Heart right ventricle (tissue), 16 donors: ENCODE data around the gene CLEC16A. TPM values are rescaled to one million over a fixed set of nuclear protein-coding genes. Genes with fewer than 3 reads are reported as not detected.

Experiments used
- ATAC-seq, 8 donors: fragments of 200-7000 bp; cut with Tn5 transposase; one replicate each; pipeline ENCODE4 v1.9.1; 2020; ENCODE audit warnings: mild to moderate bottlenecking in 8 of 8, moderate library complexity in 8 of 8, moderate number of reproducible peaks in 1 of 8
- DNase-seq, 2 donors: peaks; one replicate each; pipeline ENCODE4 v3.0.0-alpha.2; 2020
- H3K27ac ChIP-seq, 10 donors: fragments of 200-600 bp; sonication (generic) in 2 of 10; one replicate each; pipeline versions ENCODE4 v1.5.0 to v1.8.0; 2020 to 2022; ENCODE audit warnings: mild to moderate bottlenecking in 3 of 10
- H3K27me3 ChIP-seq, 7 donors: fragments of 200-600 bp; one replicate each; pipeline ENCODE4 v1.8.0; 2021 to 2022; ENCODE audit warnings: mild to moderate bottlenecking in 2 of 7
- H3K36me3 ChIP-seq, 9 donors: fragments of 200-600 bp; sonication (generic) in 1 of 9; one replicate each; pipeline versions ENCODE4 v1.5.0 to v1.8.0; 2020 to 2022; ENCODE audit warnings: mild to moderate bottlenecking in 2 of 9
- H3K4me1 ChIP-seq, 9 donors: fragments of 200-600 bp; sonication (generic) in 1 of 9; one replicate each; pipeline versions ENCODE4 v1.5.0 to v1.8.0; 2020 to 2022; ENCODE audit warnings: mild to moderate bottlenecking in 4 of 9
- H3K4me3 ChIP-seq, 10 donors: fragments of 200-600 bp; sonication (generic) in 2 of 10; one replicate each; pipeline versions ENCODE4 v1.5.0 to v1.8.0; 2020 to 2022; ENCODE audit warnings: mild to moderate bottlenecking in 7 of 10, moderate library complexity in 2 of 10
- H3K9me3 ChIP-seq, 11 donors: fragments of 200-600 bp in 10 of 11; sonication (generic) in 2 of 11; one replicate each; pipeline versions ENCODE4 v1.5.0 to v1.8.0; 2013 to 2022; ENCODE audit warnings: mild to moderate bottlenecking in 2 of 11, control low read depth in 1 of 11, moderate library complexity in 1 of 11
- WGBS, 2 donors: extraction: QIAGEN DNeasy Blood & Tissue Kit; methylation state at CpG; one replicate each; pipeline ENCODE4 v1.1.7; 2013; ENCODE audit warnings: inconsistent platforms in 1 of 2; 5-methylcytosine and 5-hydroxymethylcytosine counted together
- intact Hi-C, 10 donors: fragments of 100-400 bp; cut with DNase I; formaldehyde crosslinking; loops; one replicate each; pipeline versions ENCODE4 v1.11.1 to v1.14.2; 2022
- polyA plus RNA-seq, 2 donors: library from polyadenylated mRNA; stranded (reverse); fragments of 200-250 nt; gene quantifications; one replicate each; pipeline ENCODE4 v1.2.3, GENCODE V29; 2013
- total RNA-seq, 10 donors: library from RNA; stranded (reverse); fragmentation: NEBNext Ultra II Directional in 3 of 10; extraction: Animal tissue kit (Norgen Biotek cat#: 25700) in 3 of 10; gene quantifications; one replicate each; pipeline versions ENCODE4 v1.2.1 to v1.2.4, GENCODE V29; 2021 to 2023
- TF ChIP-seq, protein P1 (sequence below), 9 donors: fragments of 200-600 bp; sonication (generic) in 2 of 9; IDR thresholded peaks; one replicate each; pipeline versions ENCODE4 v1.5.0 to v1.8.0; 2021 to 2022; ENCODE audit warnings: antibody characterized with exemption in 9 of 9, mild to moderate bottlenecking in 5 of 9, moderate library complexity in 1 of 9
- donor health status: Arrhythmogenic right ventricular cardiomyopathy.
- donor health status: ischemic (EF 13 %, LVEDD 7.1; RV severe dilation, severe dysfunction).
- donor health status: healthy with polysubstance abuse.
- donor health status: DM: no; HTN: yes; CAD: no.
- donor health status: DM: no; HTN: no; CAD: no.
- donor health status: ischemic (EF 25% LVEDD 6.9; RV normal size, moderate dysfunction).
- donor health status: ischemic (EF 25% LVEDD 5.7; RV mildly dilated, moderate dysfunction).
- donor health status: healthy.
- donor health status: DM: yes; HTN: yes; CAD: no.
- donor health status: Ischemic cardiomyopathy.
- donor health status: ischemic (EF 35%, LVEDD 5.7; RV mildly dilated, moderate dysfunction).
- donor health status: nonischemic (EF 11% LVEDD 7.7; RV severe dilation, severe dysfunction).
- donor health status: DM: yes; HTN: yes; CAD: no.
- donor health status: PGD.
- donor health status: ischemic (EF 29% LVEDD 5.4; RV normal size, mild dysfunction).
- donor health status: nonischemic (EF 23%, LVEDD 6.1; RV moderate dilation, normal function).

The CLEC16A gene
- total and polyA plus RNA-seq, 12 donors: 12.1 to 30.8 (median 23.0) TPM

DNA sequence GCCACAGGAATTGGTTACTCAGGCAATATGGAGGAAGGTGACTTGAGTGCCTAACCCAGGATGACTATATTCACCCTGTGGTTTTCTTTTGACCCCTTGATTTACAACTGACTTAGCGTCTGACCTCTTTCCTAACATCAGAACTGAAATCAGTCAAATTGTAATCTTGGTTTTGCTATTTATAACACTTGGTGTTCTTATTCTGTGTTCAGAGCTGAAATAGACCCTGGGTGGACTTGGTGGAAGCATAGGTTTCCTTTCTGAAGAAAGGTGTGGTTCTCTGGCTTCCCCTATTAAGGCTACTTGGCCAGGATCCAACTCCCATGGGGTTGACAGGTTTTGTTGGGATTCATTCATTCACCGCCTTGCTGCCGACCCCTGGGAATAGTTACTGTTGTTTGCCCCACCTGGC lies 80.8 kb downstream of the CLEC16A start:
- TF ChIP-seq, protein P1, sequence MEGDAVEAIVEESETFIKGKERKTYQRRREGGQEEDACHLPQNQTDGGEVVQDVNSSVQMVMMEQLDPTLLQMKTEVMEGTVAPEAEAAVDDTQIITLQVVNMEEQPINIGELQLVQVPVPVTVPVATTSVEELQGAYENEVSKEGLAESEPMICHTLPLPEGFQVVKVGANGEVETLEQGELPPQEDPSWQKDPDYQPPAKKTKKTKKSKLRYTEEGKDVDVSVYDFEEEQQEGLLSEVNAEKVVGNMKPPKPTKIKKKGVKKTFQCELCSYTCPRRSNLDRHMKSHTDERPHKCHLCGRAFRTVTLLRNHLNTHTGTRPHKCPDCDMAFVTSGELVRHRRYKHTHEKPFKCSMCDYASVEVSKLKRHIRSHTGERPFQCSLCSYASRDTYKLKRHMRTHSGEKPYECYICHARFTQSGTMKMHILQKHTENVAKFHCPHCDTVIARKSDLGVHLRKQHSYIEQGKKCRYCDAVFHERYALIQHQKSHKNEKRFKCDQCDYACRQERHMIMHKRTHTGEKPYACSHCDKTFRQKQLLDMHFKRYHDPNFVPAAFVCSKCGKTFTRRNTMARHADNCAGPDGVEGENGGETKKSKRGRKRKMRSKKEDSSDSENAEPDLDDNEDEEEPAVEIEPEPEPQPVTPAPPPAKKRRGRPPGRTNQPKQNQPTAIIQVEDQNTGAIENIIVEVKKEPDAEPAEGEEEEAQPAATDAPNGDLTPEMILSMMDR (IDR thresholded peaks at IDR 0.05): no peak
- Histone ChIP-seq H3K27ac (no peak overlapping the region), H3K4me1 (peaks cover 0 to 20% (median 0%) of the 10 kb centered on the region in 9 donors), H3K9me3 (peaks cover 0 to 49% (median 21%) of the 10 kb centered on the region in 11 donors), H3K36me3 (peaks cover 0 to 85% (median 22%) of the 10 kb centered on the region in 9 donors), H3K4me3 (no peak overlapping the region), H3K27me3 (no peaks in the 10 kb centered on the region)
- 75 to 80% methylated on average over 3 of the region's 3 CpGs for WGBS, 2 donors
- DNase-seq: no peak
- ATAC-seq: peak in 1 of 8 donors; percentile 56
- intact Hi-C loops: no loop called here

- Histone ChIP-seq H3K9me3 (peaks cover 0 to 44% (median 21%) of the 10 kb centered on the region in 11 donors), H3K27ac (no peak overlapping the region), H3K36me3 (peaks cover 0 to 82% (median 19%) of the 10 kb centered on the region in 9 donors), H3K4me3 (no peak overlapping the region), H3K27me3 (no peaks in the 10 kb centered on the region), H3K4me1 (peaks cover 6 to 44% (median 30%) of the 10 kb centered on the region in 9 donors)
- TF ChIP-seq, protein P1 (IDR thresholded peaks at IDR 0.05): no peak
- DNase-seq (no peak), ATAC-seq (no peak)
- intact Hi-C loops: loop anchor here in 1 of 10 donors (2.0 kb wide), 1 partner anchor 13 kb away; no protein-coding TSS in a partner anchor
These were observed 85.6 kb downstream of the CLEC16A start for GRCh38 chr16:11029948-11030347.

GRCh38 chr16:11030990-11031510 lies 86.7 kb downstream of the CLEC16A start:
- ATAC-seq: peak; percentile 42 to 90 (median 76)
- Histone ChIP-seq H3K4me3 (no peak overlapping the region), H3K27me3 (no peaks in the 10 kb centered on the region), H3K4me1 (peaks cover 6 to 51% (median 41%) of the 10 kb centered on the region in 9 donors), H3K36me3 (peaks cover 0 to 79% (median 15%) of the 10 kb centered on the region in 9 donors), H3K9me3 (peaks cover 0 to 33% (median 17%) of the 10 kb centered on the region in 11 donors), H3K27ac (peak overlapping the region in 1 of 10 donors; percentile 9)
- 83 to 88% methylated on average over 7 of the region's 7 CpGs for WGBS, 2 donors
- peak; percentile 52 to 59 for DNase-seq
- intact Hi-C loops: loop anchor here in 1 of 10 donors (2.0 kb wide), 1 partner anchor 14 kb away; no protein-coding TSS in a partner anchor
- TF ChIP-seq, protein P1 (IDR thresholded peaks at IDR 0.05): no peak

DNA sequence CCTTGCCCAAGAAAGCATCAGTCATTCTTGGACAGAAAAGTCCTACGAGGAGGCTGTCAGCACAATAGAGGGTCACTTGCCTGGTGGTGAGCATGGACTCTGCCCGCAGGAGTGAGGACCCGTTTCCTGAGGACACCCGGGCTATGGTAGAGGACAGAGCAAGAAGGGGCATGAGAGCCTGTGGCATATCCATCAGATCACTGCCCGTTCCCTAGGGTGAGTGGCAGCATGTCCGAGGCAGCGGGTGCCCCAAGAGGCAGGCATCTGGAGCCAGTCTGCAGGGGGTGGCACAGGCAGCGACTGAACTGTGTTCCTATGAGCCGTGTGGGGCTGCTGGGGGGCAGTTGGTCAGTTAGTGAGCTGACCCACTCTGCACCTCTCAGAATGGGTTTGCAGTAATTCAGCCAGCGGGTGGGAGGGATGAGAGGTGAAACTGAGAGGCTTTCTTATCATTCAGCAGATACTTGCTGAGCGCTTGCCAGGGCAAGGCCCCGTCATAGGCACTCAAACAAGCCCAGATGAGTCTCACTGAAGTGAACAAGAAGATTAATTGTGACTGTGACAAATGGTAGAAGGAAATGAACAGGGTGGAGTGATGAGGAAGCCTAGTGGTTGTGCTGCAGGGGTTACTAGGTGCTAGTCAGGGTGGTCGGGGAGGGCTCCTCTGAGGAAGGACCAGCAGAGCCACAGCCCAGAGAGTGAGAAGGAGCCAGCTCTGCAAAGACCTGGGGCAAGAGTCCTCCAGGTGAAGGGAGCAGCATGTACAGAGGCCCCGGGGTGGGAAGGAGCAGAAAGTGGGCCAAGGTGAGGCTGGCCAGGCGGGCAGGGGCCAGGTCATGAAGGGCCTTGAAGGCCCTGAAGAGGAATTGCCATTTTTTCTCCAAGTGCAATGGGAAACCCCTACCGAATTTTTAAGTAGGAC lies 87.9 kb downstream of the CLEC16A start:
- intact Hi-C loops: loop anchor here in 1 of 10 donors (2.0 kb wide), 1 partner anchor 15 kb away; no protein-coding TSS in a partner anchor

More for the DNA sequence above, 87.9 kb downstream of the CLEC16A start:
- TF ChIP-seq, protein P1 (IDR thresholded peaks at IDR 0.05): no peak
- DNase-seq: no peak
- Histone ChIP-seq H3K36me3 (peaks cover 0 to 78% (median 7%) of the 10 kb centered on the region in 9 donors), H3K4me1 (peaks cover 6 to 57% (median 42%) of the 10 kb centered on the region in 9 donors), H3K27me3 (no peaks in the 10 kb centered on the region), H3K4me3 (no peak overlapping the region), H3K9me3 (peaks cover 0 to 21% (median 12%) of the 10 kb centered on the region in 11 donors), H3K27ac (peak overlapping the region in 9 of 10 donors; percentile 21 to 66 (median 57))
- peak in 6 of 8 donors; percentile 10 to 47 (median 32) for ATAC-seq
- WGBS, 2 donors: 79% methylated on average over 16 of the region's 16 CpGs
